Superior temporal gyrus (tissue), 1 donor: ENCODE data around the gene RALGAPA2.

Experiments
- DNase-seq: peaks from one replicate; pipeline ENCODE4 v3.0.0-alpha.2; 2016; ENCODE audit errors: extremely low spot score

The RALGAPA2 gene

DNA sequence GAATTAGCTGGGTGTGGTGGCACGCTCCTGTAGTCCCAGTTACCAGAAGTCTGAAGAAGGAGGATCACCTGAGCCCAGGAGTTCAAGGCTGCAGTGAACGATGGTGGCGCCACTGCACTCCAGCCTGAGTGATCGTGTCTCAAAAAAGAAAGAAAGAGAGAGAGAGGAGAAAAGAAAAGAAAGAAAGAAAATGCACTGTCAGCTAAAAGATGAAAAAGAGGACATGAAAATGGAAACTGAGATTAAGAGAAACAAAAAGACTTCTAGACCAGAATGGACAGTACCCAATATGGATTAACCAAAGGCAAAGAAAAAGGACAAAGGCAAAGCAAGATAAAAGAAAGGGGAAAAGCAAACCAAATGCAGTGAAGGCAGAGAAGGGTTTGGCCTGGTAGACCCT, 9.0 kb upstream of the RALGAPA2 start:
- no peak for DNase-seq

DNA sequence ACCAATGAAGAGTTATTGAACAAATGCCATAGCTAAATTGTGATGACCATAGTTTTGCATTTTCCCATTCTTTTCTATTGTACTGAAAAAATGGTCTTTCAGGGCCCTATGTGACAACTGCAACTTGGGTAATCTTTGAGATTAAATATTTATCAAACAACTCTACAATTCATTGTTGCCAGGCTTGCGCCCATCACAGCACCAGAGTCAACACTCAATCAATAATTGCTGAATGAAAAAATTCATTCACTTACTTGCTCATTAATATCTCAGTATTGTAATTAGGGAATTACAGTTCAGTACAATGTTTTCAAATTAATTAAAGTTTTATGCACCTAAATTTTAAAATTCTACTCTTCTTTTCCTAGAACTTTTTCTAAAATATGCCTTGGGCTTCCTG, 7.7 kb upstream of the RALGAPA2 start:
- DNase-seq: no peak

GRCh38 chr20:20719411-20719810, 7.0 kb upstream of the RALGAPA2 start:
- DNase-seq: no peak

DNA sequence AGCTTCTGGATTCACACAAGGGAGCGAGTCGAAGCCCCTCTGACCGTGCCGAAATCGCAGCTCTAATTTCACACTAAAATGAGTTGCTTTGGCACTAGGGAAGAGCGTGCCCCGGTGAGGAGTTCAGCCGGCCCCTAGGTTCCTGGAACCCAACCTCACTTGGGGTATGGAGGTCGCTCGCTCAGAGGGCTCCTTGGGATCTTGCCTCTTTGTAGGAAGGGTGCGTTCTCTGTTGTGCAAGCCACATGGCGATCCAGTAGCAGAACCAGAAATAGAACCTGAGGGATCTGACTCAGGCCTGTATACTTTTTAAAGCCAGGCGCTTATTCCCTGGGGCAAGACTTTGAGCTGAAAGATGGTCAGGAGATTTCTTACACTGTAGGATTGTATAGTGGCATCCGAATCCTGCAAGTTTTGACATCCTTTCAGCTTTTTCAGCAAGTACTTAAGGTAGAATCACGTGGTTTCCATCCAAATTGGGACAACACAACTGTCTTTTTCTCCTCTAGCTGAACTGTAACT, 861 bp upstream of the RALGAPA2 start:
- no peak for DNase-seq

DNA sequence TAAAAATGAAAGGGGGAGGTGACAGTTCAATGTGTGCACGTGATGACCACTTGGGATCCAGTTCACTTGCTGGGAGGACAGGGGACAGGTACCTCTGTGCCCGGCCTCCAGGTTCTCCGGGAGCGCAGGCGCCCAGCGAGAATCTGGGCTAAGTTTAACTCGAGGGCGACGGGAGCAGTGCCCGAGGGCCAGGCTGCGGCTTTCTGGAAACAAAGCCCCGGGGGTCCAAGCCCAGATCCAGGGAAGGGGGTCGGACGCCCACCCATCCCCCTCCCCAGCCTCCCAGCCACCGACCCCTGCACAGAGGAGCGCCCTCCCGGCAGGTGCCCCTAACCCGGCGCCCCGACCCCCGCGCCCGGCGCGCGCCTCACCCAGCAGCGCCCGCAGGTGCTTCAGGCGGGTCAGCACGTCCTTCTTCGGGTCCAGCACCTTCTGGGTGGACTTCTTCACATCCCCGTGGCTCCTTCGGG, 405 bp downstream of the RALGAPA2 start:
- no peak for DNase-seq

- no peak for DNase-seq
Observed at GRCh38 chr20:20711413-20711812, 1.0 kb downstream of the RALGAPA2 start.

- DNase-seq: no peak
Observed at GRCh38 chr20:20710443-20711315, 1.8 kb downstream of the RALGAPA2 start.

- no peak for DNase-seq
Observed at GRCh38 chr20:20709887-20710286, 2.6 kb downstream of the RALGAPA2 start.

DNA sequence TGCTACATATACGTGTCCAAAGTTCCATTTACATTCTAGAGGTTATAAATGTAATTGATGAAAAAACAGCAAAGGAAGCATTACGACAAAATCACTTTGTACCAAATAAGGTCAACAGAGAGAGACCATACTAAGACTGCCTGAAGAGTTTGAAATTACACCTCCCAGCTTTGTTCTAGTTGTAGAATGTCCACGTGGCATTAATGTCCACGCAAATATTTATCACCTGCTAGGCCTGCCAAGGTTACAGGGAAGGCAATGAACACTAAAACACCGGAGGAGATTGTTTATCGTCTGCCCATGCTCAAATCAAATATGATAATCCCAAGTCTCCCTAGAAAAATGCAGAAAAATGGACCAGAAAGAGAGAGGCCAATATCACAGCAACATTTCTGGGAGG, 6.2 kb downstream of the RALGAPA2 start:
- DNase-seq: no peak

DNA sequence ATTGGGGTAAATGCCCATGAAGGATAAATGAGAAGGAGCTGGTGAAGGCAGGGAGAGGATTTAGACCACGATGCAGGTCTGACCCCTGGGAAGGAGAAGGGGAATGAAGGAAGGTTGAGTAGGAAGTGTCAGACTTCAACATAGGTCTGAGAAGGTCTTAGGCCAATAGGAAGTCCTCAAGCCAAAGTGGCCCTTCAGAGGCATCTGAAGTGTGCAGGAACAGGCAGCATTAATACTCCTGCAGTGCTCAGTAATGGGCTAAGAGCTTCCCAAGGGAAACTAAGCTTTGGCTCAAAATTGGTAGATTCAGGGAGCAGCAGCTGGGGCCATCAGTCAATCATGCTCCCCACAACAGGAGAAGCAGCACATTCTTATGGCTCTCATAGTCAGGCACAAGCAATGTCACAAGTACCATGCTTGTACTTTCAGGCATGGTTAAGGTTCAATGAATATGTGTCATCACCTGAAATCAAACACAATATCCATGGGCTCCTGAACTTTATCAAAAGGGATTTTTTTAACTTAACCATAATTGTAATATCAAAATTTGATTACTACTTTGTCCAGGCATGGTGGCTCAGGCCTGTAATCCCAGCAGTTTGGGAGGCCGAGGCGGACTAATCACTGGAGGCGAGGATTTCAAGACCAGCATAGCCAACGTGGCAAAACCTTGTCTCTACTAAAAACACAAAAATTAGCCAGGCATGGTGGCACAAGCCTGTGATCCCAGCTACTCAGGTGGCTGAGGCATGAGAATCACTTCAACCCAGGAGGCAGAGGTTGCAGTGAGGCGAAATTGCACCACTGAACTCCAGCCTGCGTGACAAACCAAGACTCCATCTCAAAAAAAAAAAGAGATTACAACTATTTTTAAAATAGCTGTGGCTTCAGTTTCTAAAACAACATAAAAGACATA, 9.9 kb downstream of the RALGAPA2 start:
- no peak for DNase-seq

GRCh38 chr20:20699917-20700316, 12.5 kb downstream of the RALGAPA2 start:
- no peak for DNase-seq

DNA sequence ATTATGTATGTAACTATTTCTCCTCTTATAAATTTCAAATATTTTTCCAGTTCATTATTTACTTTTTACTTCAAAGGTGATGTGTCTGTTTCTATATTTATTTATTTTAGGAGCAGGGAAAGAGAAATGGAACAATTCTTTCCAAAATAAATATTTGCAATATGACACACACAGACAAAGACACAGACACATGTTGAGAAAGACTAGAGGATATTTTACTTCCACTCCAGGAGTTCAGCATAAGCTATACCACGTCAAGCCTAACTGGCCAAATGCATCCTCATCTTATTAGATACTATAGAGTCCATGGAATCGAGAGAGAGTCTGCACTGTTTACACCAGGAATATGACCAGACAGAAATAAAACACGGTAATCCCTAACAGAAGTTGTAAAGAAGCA, 13.3 kb downstream of the RALGAPA2 start:
- no peak for DNase-seq

GRCh38 chr20:20697325-20697845, 15.1 kb downstream of the RALGAPA2 start:
- no peak for DNase-seq

GRCh38 chr20:20695250-20695816, 17.1 kb downstream of the RALGAPA2 start:
- DNase-seq: no peak

GRCh38 chr20:20694591-20694990, 17.9 kb downstream of the RALGAPA2 start:
- no peak for DNase-seq

DNA sequence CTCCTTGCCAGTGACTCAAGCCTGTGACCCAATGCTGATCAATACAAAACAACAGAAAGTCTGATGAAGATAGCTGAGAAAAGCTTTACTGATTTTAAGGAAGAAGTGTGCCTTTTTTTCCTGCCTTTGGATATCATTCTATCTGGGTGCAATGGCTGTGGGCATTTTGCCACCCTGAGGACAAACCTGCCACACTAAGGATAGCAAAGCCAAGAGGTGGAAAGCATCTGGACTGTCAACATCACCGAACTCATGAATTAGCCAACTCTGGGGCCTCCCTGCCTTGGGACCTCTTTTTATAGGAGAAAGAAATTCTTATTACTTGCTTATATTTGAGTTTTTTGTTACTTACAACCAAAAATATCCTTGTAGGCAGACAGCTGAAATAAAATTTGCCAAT, 19.9 kb downstream of the RALGAPA2 start:
- DNase-seq: no peak

GRCh38 chr20:20691477-20692235, 20.8 kb downstream of the RALGAPA2 start:
- no peak for DNase-seq

- DNase-seq: no peak
Observed at GRCh38 chr20:20690676-20691476, 21.6 kb downstream of the RALGAPA2 start.

DNA sequence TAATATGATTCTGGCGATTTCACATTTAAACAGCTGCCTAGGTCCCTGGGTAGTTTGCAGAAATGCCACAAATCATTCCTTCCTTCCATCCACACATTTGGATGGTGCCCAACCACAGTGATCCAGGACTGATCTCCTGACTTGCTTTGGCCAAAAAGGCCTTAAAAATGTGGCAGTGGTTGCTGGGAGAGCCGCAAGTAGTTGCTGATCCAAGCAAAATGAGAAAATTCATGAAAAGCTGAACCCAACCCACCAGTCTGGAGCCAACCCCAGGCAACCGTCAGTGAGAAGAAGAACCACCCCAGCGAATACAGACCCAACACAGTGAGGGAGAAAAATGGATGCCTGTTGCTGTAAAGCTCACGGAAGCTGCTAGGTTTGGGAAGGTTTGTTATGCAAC, 25.1 kb downstream of the RALGAPA2 start:
- no peak for DNase-seq

- DNase-seq: no peak
Observed at GRCh38 chr20:20685635-20686034, 26.8 kb downstream of the RALGAPA2 start.
